ENCODE measurements around the gene ADAM17. TPM values are rescaled to one million over a fixed set of nuclear protein-coding genes. Genes with fewer than 3 reads are reported as not detected.

ADAM17 gene
- total and polyA plus RNA-seq, 9 of the 15 experiments (the other 6 are each of a cell fraction or from before 2014, with no cell fraction given) = 5.8 to 30.0 (median 19.0) TPM

- ChIA-PET POLR2A (no interaction called here), CTCF (ENCODE audit: low intra/inter-chr PET ratio) (no interaction called here)
- H3K4me2 ChIP-seq (ENCODE audit: insufficient read depth, low read length) = no peak overlapping the region
- intact Hi-C loops (cut with micrococcal nuclease) = no loop called here
- H3K36me3 ChIP-seq (ENCODE audit: control insufficient read depth, insufficient read depth, low read length) = peaks cover 70% of the 10 kb centered on the region
- TF ChIP-seq SREBF2 (CRISPR knock-in tag; IDR thresholded peaks at IDR 0.05) = no peak
- no peak for TF ChIP-seq POLR2AphosphoS5 (IDR thresholded peaks at IDR 0.05; ENCODE audit: control insufficient read depth, insufficient read depth, low read depth, low read length)
- no peak for TF ChIP-seq RBM14 (IDR thresholded peaks at IDR 0.05; ENCODE audit: borderline replicate concordance, insufficient read depth, low read depth, low read length)
- no peak for TF ChIP-seq XRCC5 (IDR thresholded peaks at IDR 0.05; ENCODE audit: low read depth, low read length)
- no peak for TF ChIP-seq KLF16 (IDR thresholded peaks at IDR 0.05)
- no peak for TF ChIP-seq TFAM (CRISPR knock-in tag; conservative IDR thresholded peaks at IDR 0.05)
- TF ChIP-seq ZNF146 (CRISPR knock-in tag; IDR thresholded peaks at IDR 0.05; ENCODE audit: unreplicated experiment) = no peak
- TF ChIP-seq PBX2 (CRISPR knock-in tag; IDR thresholded peaks at IDR 0.05; ENCODE audit: low read depth) = no peak
- TF ChIP-seq PBX2 (tag; conservative IDR thresholded peaks at IDR 0.05; ENCODE audit: low read depth) = no peak
- TF ChIP-seq CHAMP1 (IDR thresholded peaks at IDR 0.05) = no peak
- TF ChIP-seq SMARCA4 (IDR thresholded peaks at IDR 0.05) = no peak
- no peak for TF ChIP-seq DPF2 (IDR thresholded peaks at IDR 0.05)
- ATAC-seq (no peak), DNase-seq (ENCODE audit: extremely low read depth in 1 of 4, low spot score in 3 of 4) (no peak), FAIRE-seq (no peak)
- WGBS (ENCODE audit: insufficient coverage, low coverage, missing lambda C conversion rate) = 97% methylated on average over 7 of the region's 7 CpGs
- H3K4me1 ChIP-seq (replicated peaks in 1 of 2; ENCODE audit: control insufficient read depth in 2 of 2, insufficient read depth in 2 of 2, low read length in 2 of 2) = peaks cover 0 to 4% of the 10 kb centered on the region in 2 experiments; a peak in 1 of 5 replicates
- no peak overlapping the region for H2AFZ ChIP-seq (ENCODE audit: low read depth, low read length)
- H3K9me3 ChIP-seq (replicated peaks; ENCODE audit: control insufficient read depth, insufficient read depth, low read depth, low read length) = no peaks in the 10 kb centered on the region
- H3K27ac ChIP-seq (ENCODE audit: extremely low read depth, low read depth, low read length) = no peak overlapping the region
- no peaks in the 10 kb centered on the region for H3K9me1 ChIP-seq (ENCODE audit: control insufficient read depth, insufficient read depth, low read length)
- BruUV-seq (replicated peaks) = no TSS peak
- no peaks in the 10 kb centered on the region for H4K20me1 ChIP-seq (replicated peaks; ENCODE audit: control insufficient read depth, insufficient read depth, low read length)
- no peak overlapping the region for H3K4me3 ChIP-seq
- no peaks in the 10 kb centered on the region for H3K27me3 ChIP-seq (ENCODE audit: control insufficient read depth in 2 of 2, insufficient read depth in 2 of 2, low read length in 2 of 2)
- in situ Hi-C loops (cut with MboI) = no loop called here
- H3K9ac ChIP-seq (ENCODE audit: insufficient read depth in 1 of 2, low read depth in 2 of 2, low read length in 2 of 2) = no peak overlapping the region
- no peaks in the 10 kb centered on the region for H3K79me2 ChIP-seq (ENCODE audit: control insufficient read depth, insufficient read depth, low read length)
Observed at GRCh38 chr2:9465170-9465569, 90.5 kb downstream of the ADAM17 start.
